ENCODE results near the gene AKAP12.

AKAP12 gene

DNA sequence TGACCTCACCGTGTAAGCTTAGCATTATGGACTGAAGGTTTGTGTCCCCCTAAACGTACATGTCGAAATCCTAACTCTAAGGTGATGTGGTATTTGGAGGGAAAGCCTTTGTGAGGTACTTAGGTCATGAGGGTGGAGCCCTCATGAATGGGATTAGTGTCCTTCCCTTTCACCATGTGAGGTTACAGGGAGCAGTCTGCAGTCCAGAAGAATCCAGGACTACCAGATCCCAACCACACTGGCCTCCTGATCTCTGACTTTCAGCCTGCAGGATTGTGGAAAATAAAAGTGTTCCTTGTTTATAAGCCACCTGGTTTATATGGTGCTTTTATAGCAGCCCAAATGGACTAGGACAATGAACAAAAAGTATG, 78.2 kb downstream of the AKAP12 start:
- TF ChIP-seq CTCF (IDR thresholded peaks at IDR 0.05; ENCODE audit: low read depth, low read length): no peak
- H3K4me3 ChIP-seq (ENCODE audit: low read depth, low read length): no peak overlapping the region
- peaks cover 2% of the 10 kb centered on the region for H3K9me3 ChIP-seq (ENCODE audit: severe bottlenecking)
- H3K27ac ChIP-seq: no peak overlapping the region
- no peaks in the 10 kb centered on the region for H3K36me3 ChIP-seq
- H3K27me3 ChIP-seq (ENCODE audit: insufficient read depth, low read depth, severe bottlenecking): no peaks in the 10 kb centered on the region
- DNase-seq: no peak

DNA sequence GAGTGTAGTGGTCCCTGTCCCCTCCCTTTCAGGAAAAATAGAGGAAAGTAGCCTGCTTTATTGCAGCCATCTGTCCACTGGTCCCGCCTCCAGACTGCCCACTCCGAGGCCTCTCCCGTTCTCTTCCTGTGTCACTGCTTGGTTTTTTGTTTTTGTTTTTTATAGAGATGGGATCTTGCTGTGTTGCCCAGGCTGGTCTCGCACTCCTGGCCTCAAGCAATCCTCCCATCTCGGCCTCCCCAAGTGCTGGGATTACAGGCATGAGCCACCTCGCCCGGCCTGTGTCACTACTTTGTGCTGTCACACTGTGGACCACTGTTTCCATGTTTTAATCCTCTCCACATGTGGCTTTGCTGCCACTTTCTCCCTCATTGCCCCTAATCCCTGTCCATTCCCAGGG, 80.4 kb downstream of the AKAP12 start:
- TF ChIP-seq CTCF (IDR thresholded peaks at IDR 0.05; ENCODE audit: low read depth, low read length): no peak
- Histone ChIP-seq H3K9me3 (ENCODE audit: severe bottlenecking) (peaks cover 2% of the 10 kb centered on the region), H3K4me3 (ENCODE audit: low read depth, low read length) (no peak overlapping the region), H3K27me3 (ENCODE audit: insufficient read depth, low read depth, severe bottlenecking) (no peaks in the 10 kb centered on the region), H3K36me3 (no peaks in the 10 kb centered on the region), H3K27ac (no peak overlapping the region)
- no peak for DNase-seq

GRCh38 chr6:151321438-151321837, 81.7 kb downstream of the AKAP12 start:
- H3K27me3 ChIP-seq (ENCODE audit: insufficient read depth, low read depth, severe bottlenecking): no peaks in the 10 kb centered on the region
- H3K27ac ChIP-seq: no peak overlapping the region
- TF ChIP-seq CTCF (IDR thresholded peaks at IDR 0.05; ENCODE audit: low read depth, low read length): no peak
- no peaks in the 10 kb centered on the region for H3K36me3 ChIP-seq
- no peak for DNase-seq
- peaks cover 2% of the 10 kb centered on the region for H3K9me3 ChIP-seq (ENCODE audit: severe bottlenecking)
- H3K4me3 ChIP-seq (ENCODE audit: low read depth, low read length): no peak overlapping the region

GRCh38 chr6:151322570-151322969, 82.8 kb downstream of the AKAP12 start:
- H3K9me3 ChIP-seq (ENCODE audit: severe bottlenecking): peaks cover 2% of the 10 kb centered on the region
- no peak overlapping the region for H3K27ac ChIP-seq
- no peak overlapping the region for H3K4me3 ChIP-seq (ENCODE audit: low read depth, low read length)
- H3K27me3 ChIP-seq (ENCODE audit: insufficient read depth, low read depth, severe bottlenecking): no peaks in the 10 kb centered on the region
- TF ChIP-seq CTCF (IDR thresholded peaks at IDR 0.05; ENCODE audit: low read depth, low read length): no peak
- DNase-seq: no peak
- no peaks in the 10 kb centered on the region for H3K36me3 ChIP-seq

GRCh38 chr6:151323791-151324487, 84.2 kb downstream of the AKAP12 start:
- peak; percentile 97 for TF ChIP-seq CTCF (IDR thresholded peaks at IDR 0.05; ENCODE audit: low read depth, low read length)
- peak; percentile 73 for DNase-seq
- H3K4me3 ChIP-seq (ENCODE audit: low read depth, low read length): no peak overlapping the region
- peaks cover 2% of the 10 kb centered on the region for H3K9me3 ChIP-seq (ENCODE audit: severe bottlenecking)
- H3K27me3 ChIP-seq (ENCODE audit: insufficient read depth, low read depth, severe bottlenecking): no peaks in the 10 kb centered on the region
- H3K36me3 ChIP-seq: no peaks in the 10 kb centered on the region
- H3K27ac ChIP-seq: no peak overlapping the region; the same call in 1 of the 2 replicates

GRCh38 chr6:151324488-151324825, 84.7 kb downstream of the AKAP12 start:
- H3K9me3 ChIP-seq (ENCODE audit: severe bottlenecking): peaks cover 2% of the 10 kb centered on the region
- no peaks in the 10 kb centered on the region for H3K27me3 ChIP-seq (ENCODE audit: insufficient read depth, low read depth, severe bottlenecking)
- no peak for DNase-seq
- no peak overlapping the region for H3K27ac ChIP-seq
- H3K36me3 ChIP-seq: no peaks in the 10 kb centered on the region
- H3K4me3 ChIP-seq (ENCODE audit: low read depth, low read length): no peak overlapping the region
- TF ChIP-seq CTCF (IDR thresholded peaks at IDR 0.05; ENCODE audit: low read depth, low read length): no peak

All from WERI-Rb-1 (cell line).